Upper lobe of left lung (tissue), 6 donors: ENCODE data around the gene TJAP1. TPM values are rescaled to one million over a fixed set of nuclear protein-coding genes. Genes with fewer than 3 reads are reported as not detected.
"Not testable (repeated sequence)": the region's sequence is repeated elsewhere in the genome, so short reads cannot be mapped to it uniquely, and the experiment has no call there.

Experiments
- ATAC-seq, 2 donors: fragments of 200-7000 bp; cut with Tn5 transposase; one replicate each; pipeline ENCODE4 v1.9.1; 2022; ENCODE audit warnings: mild to moderate bottlenecking in 2 of 2, moderate library complexity in 2 of 2; ENCODE audit not compliant: low FRiP score in 2 of 2
- DNase-seq, 2 donors: peaks; one replicate each; pipeline ENCODE4 v3.0.0-alpha.2; 2019 to 2020
- H3K27ac ChIP-seq, 4 donors: fragments of 200-600 bp; sonication (generic); one replicate each; pipeline ENCODE4 v1.5.1; 2016 to 2019
- H3K27me3 ChIP-seq, 4 donors: fragments of 200-600 bp; sonication (generic); one replicate each; pipeline ENCODE4 v1.5.1; 2017 to 2019
- H3K36me3 ChIP-seq, 4 donors: fragments of 200-600 bp; sonication (generic); one replicate each; pipeline ENCODE4 v1.5.1; 2016 to 2019
- H3K4me1 ChIP-seq, 4 donors: fragments of 200-600 bp; sonication (generic); one replicate each; pipeline ENCODE4 v1.5.1; 2018 to 2019
- H3K4me3 ChIP-seq, 4 donors: fragments of 200-600 bp; sonication (generic); one replicate each; pipeline ENCODE4 v1.5.1; 2017 to 2019; ENCODE audit warnings: mild to moderate bottlenecking in 2 of 4, moderate library complexity in 1 of 4
- H3K9me3 ChIP-seq, 4 donors: fragments of 200-600 bp; sonication (generic); one replicate each; pipeline ENCODE4 v1.5.1; 2018 to 2019
- CTCF ChIP-seq, 6 experiments: fragments of 450-650 bp in 4 of 6; fragments of 200-600 bp in 2 of 6; sonication (generic) in 2 of 6; IDR thresholded peaks; one replicate each; pipeline ENCODE4 v1.5.1; 2016 to 2019; ENCODE audit warnings: antibody characterized with exemption in 6 of 6
- EP300 ChIP-seq, 4 donors: sonication (generic); formaldehyde crosslinking; IDR thresholded peaks; one replicate each; pipeline ENCODE4 v1.5.1; 2017; ENCODE audit warnings: antibody characterized with exemption in 4 of 4, control low read depth in 2 of 4
- POLR2A ChIP-seq, 4 donors: fragments of 450-650 bp; IDR thresholded peaks; one replicate each; pipeline ENCODE4 v1.5.1; 2016 to 2017; ENCODE audit warnings: antibody characterized with exemption in 4 of 4, mild to moderate bottlenecking in 2 of 4
- POLR2AphosphoS5 ChIP-seq, 2 donors: sonication (generic); formaldehyde crosslinking; IDR thresholded peaks; one replicate each; pipeline ENCODE4 v1.5.1; 2017; ENCODE audit warnings: antibody characterized with exemption in 2 of 2
- WGBS, 2 donors: methylation state at CpG; one replicate each; pipeline ENCODE4 v1.1.5; 2017 to 2018; 5-methylcytosine and 5-hydroxymethylcytosine counted together
- total RNA-seq, 6 donors: library from RNA; depleted of rRNA in 4 of 6; stranded (reverse); fragments of >200 nt in 4 of 6; gene quantifications; one replicate each; pipeline versions ENCODE4 v1.1.0 to v1.2.1, GENCODE V29; 2016 to 2021
- donor health status: DM: no; HTN: no; CAD: no; lungs with moderate emphysema.
- donor health status: DM: no; HTN: yes; CAD: no; lungs with severe emphysema.

Gene TJAP1
- total RNA-seq, 6 donors from 2014 or later, result 22.2 to 57.6 (median 31.1) TPM

GRCh38 chr6:43461936-43462335 is 15.4 kb upstream of the TJAP1 start:
- Histone ChIP-seq H3K36me3 (no peaks in the 10 kb centered on the region), H3K27ac (no peak overlapping the region), H3K27me3 (peaks cover 0 to 2% (median 0%) of the 10 kb centered on the region in 4 donors), H3K4me3 (no peak overlapping the region), H3K9me3 (no peaks in the 10 kb centered on the region), H3K4me1 (no peaks in the 10 kb centered on the region)
- ATAC-seq (no peak), DNase-seq (no peak)
- TF ChIP-seq POLR2A (IDR thresholded peaks at IDR 0.05) (no peak), POLR2AphosphoS5 (IDR thresholded peaks at IDR 0.05) (no peak), EP300 (IDR thresholded peaks at IDR 0.05) (no peak)
- 75 to 77% methylated on average over 5 of the region's 5 CpGs for WGBS, 2 donors

- no peaks in the 10 kb centered on the region for H3K27me3 ChIP-seq
- no peak overlapping the region for H3K4me3 ChIP-seq
- WGBS, 2 donors, result 79 to 90% methylated on average over 8 of the region's 8 CpGs
- DNase-seq (no peak), ATAC-seq (no peak)
- H3K36me3 ChIP-seq, result no peaks in the 10 kb centered on the region
- TF ChIP-seq EP300 (IDR thresholded peaks at IDR 0.05) (no peak), POLR2A (IDR thresholded peaks at IDR 0.05) (no peak), CTCF (IDR thresholded peaks at IDR 0.05) (no peak), POLR2AphosphoS5 (IDR thresholded peaks at IDR 0.05) (no peak)
- no peaks in the 10 kb centered on the region for H3K4me1 ChIP-seq
- no peak overlapping the region for H3K27ac ChIP-seq
- H3K9me3 ChIP-seq, result no peaks in the 10 kb centered on the region
These were observed 13.0 kb upstream of the TJAP1 start for GRCh38 chr6:43464337-43464736.

- DNase-seq, result no peak
- TF ChIP-seq EP300 (IDR thresholded peaks at IDR 0.05), result no peak
- TF ChIP-seq CTCF (IDR thresholded peaks at IDR 0.05), result no peak
- no peak for TF ChIP-seq POLR2AphosphoS5 (IDR thresholded peaks at IDR 0.05)
- TF ChIP-seq POLR2A (IDR thresholded peaks at IDR 0.05), result no peak
- ATAC-seq, result no peak
- Histone ChIP-seq H3K27ac (no peak overlapping the region), H3K9me3 (no peaks in the 10 kb centered on the region), H3K4me1 (no peaks in the 10 kb centered on the region), H3K36me3 (no peaks in the 10 kb centered on the region), H3K4me3 (no peak overlapping the region), H3K27me3 (no peaks in the 10 kb centered on the region)
- WGBS, 2 donors, result 76 to 79% methylated on average over 2 of the region's 2 CpGs
These were observed 11.4 kb upstream of the TJAP1 start for GRCh38 chr6:43465948-43466347.

GRCh38 chr6:43467265-43467664 is 10.1 kb upstream of the TJAP1 start:
- DNase-seq, H3K27ac ChIP-seq, ATAC-seq, H3K27me3 ChIP-seq, H3K4me1 ChIP-seq, H3K36me3 ChIP-seq, H3K4me3 ChIP-seq, H3K9me3 ChIP-seq: not testable (repeated sequence)
- 67 to 69% methylated on average over 5 of the region's 5 CpGs for WGBS, 2 donors

GRCh38 chr6:43467752-43468151 is 9.6 kb upstream of the TJAP1 start:
- DNase-seq, result no peak
- no peak overlapping the region for H3K27ac ChIP-seq
- no peaks in the 10 kb centered on the region for H3K9me3 ChIP-seq
- H3K27me3 ChIP-seq, result no peaks in the 10 kb centered on the region
- H3K4me1 ChIP-seq, result no peaks in the 10 kb centered on the region
- no peaks in the 10 kb centered on the region for H3K36me3 ChIP-seq
- ATAC-seq, result no peak
- no peak overlapping the region for H3K4me3 ChIP-seq
- TF ChIP-seq POLR2AphosphoS5 (IDR thresholded peaks at IDR 0.05), result no peak
- TF ChIP-seq CTCF (IDR thresholded peaks at IDR 0.05), result no peak
- no peak for TF ChIP-seq POLR2A (IDR thresholded peaks at IDR 0.05)
- no peak for TF ChIP-seq EP300 (IDR thresholded peaks at IDR 0.05)
- 71 to 78% methylated on average over 4 of the region's 4 CpGs for WGBS, 2 donors

- WGBS, 2 donors, result 77 to 90% methylated on average over 3 to 4 of the region's 4 CpGs
- H3K4me3 ChIP-seq, result no peak overlapping the region
These were observed 9.1 kb upstream of the TJAP1 start for GRCh38 chr6:43468240-43468639.

More at GRCh38 chr6:43468240-43468639, 9.1 kb upstream of the TJAP1 start:
- no peaks in the 10 kb centered on the region for H3K27me3 ChIP-seq
- DNase-seq (no peak), ATAC-seq (no peak)
- H3K4me1 ChIP-seq, result no peaks in the 10 kb centered on the region
- no peaks in the 10 kb centered on the region for H3K36me3 ChIP-seq
- no peak for TF ChIP-seq EP300 (IDR thresholded peaks at IDR 0.05)
- no peak for TF ChIP-seq POLR2A (IDR thresholded peaks at IDR 0.05)
- TF ChIP-seq POLR2AphosphoS5 (IDR thresholded peaks at IDR 0.05), result no peak
- TF ChIP-seq CTCF (IDR thresholded peaks at IDR 0.05), result no peak
- no peaks in the 10 kb centered on the region for H3K9me3 ChIP-seq
- H3K27ac ChIP-seq, result no peak overlapping the region
